Astrocyte of the cerebellum (primary cell): ENCODE results near the gene UBAC2.
"Not testable (repeated sequence)": the region's sequence is repeated elsewhere in the genome, so short reads cannot be mapped to it uniquely, and the experiment has no call there.

ENCODE experiments used
- DNase-seq: peaks from one replicate; pipeline ENCODE4 v3.0.0-alpha.2; 2011; ENCODE audit warnings: low read depth
- H3K4me3 ChIP-seq: 2 replicates; pipeline ENCODE4 v1.5.1; 2011; ENCODE audit warnings: mild to moderate bottlenecking, low read depth, low read length, moderate library complexity
- in situ Hi-C: cut with HindIII; loops from 2 replicates; pipeline ENCODE4 v1.10.0; 2017; ENCODE audit warnings: low sequenced_read_pairs
- TF ChIP-seq, protein P1 (sequence below): IDR thresholded peaks from 2 replicates; pipeline ENCODE4 v1.5.1; 2012; ENCODE audit warnings: low read length, low read depth, moderate library complexity, mild to moderate bottlenecking; ENCODE audit errors: missing control alignments

Gene UBAC2

GRCh38 chr13:99391781-99392469, 191.3 kb downstream of the UBAC2 start:
- in situ Hi-C loops, result no loop called here
- H3K4me3 ChIP-seq, result no peak overlapping the region
- DNase-seq, result no peak
- TF ChIP-seq, protein P1, sequence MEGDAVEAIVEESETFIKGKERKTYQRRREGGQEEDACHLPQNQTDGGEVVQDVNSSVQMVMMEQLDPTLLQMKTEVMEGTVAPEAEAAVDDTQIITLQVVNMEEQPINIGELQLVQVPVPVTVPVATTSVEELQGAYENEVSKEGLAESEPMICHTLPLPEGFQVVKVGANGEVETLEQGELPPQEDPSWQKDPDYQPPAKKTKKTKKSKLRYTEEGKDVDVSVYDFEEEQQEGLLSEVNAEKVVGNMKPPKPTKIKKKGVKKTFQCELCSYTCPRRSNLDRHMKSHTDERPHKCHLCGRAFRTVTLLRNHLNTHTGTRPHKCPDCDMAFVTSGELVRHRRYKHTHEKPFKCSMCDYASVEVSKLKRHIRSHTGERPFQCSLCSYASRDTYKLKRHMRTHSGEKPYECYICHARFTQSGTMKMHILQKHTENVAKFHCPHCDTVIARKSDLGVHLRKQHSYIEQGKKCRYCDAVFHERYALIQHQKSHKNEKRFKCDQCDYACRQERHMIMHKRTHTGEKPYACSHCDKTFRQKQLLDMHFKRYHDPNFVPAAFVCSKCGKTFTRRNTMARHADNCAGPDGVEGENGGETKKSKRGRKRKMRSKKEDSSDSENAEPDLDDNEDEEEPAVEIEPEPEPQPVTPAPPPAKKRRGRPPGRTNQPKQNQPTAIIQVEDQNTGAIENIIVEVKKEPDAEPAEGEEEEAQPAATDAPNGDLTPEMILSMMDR, result no peak

GRCh38 chr13:99392470-99393135, 191.9 kb downstream of the UBAC2 start:
- TF ChIP-seq, protein P1, result no peak
- in situ Hi-C loops, result no loop called here
- DNase-seq, result no peak
- no peak overlapping the region for H3K4me3 ChIP-seq

GRCh38 chr13:99393391-99393790, 192.7 kb downstream of the UBAC2 start:
- H3K4me3 ChIP-seq, DNase-seq, in situ Hi-C loops: not testable (repeated sequence)

- in situ Hi-C loops, result no loop called here
- TF ChIP-seq, protein P1, result no peak
- H3K4me3 ChIP-seq, result no peak overlapping the region
- no peak for DNase-seq
These were observed 193.4 kb downstream of the UBAC2 start for GRCh38 chr13:99393791-99394735.

DNA sequence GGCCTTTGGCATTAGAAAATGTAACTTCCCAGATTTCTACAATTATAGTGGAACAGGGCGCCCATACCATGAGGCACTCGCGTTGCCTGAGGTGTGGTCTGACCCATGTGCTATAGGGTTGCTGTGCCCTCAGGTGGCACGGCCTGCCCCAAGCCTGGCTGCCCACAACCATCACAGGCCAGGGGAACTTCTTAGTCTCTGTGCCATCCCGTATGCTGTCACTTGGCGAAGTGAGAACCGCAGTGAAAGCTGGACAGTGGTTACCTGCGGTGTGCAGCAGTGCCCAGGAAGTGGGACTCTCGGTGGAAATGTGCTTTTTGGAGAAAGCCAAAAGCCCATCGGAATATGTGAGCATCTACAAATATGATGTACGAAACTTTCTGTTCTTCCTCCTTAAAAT, 194.8 kb downstream of the UBAC2 start:
- H3K4me3 ChIP-seq, result no peak overlapping the region
- in situ Hi-C loops, result no loop called here
- TF ChIP-seq, protein P1, result no peak
- DNase-seq, result no peak

DNA sequence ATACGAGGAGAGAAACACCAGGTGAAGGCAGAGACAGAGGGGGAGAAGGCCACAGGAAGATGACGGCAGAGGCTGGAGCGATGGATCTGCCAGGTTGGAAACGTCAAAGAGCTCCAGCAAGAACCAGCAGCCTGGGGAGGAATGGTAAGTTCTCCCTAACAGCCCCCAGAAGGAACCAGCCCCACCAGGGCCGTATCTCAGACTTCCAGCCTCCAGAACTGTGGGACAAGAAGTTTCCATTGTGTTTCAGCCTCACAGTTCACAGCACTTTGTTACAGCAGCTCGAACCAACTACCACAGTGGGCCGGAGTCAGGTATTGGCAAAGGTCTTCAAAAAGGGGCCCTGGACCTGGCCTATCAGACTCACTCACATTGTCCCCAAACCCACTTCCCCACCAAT, 195.8 kb downstream of the UBAC2 start:
- DNase-seq, result no peak
- in situ Hi-C loops, result no loop called here
- no peak overlapping the region for H3K4me3 ChIP-seq
- TF ChIP-seq, protein P1, result no peak
